Endodermal cell (in vitro differentiated cells): ENCODE results near the gene YWHAE. TPM values are rescaled to one million over a fixed set of nuclear protein-coding genes. Genes with fewer than 3 reads are reported as not detected.

Experiments used
- DNase-seq: peaks from one replicate; pipeline ENCODE4 v3.0.0-alpha.2; 2017
- H3K27ac ChIP-seq: 2 replicates; pipeline ENCODE4 v1.5.1; 2013; ENCODE audit warnings: mild to moderate bottlenecking, low read depth, low read length, moderate library complexity
- H3K27me3 ChIP-seq: 2 replicates; pipeline ENCODE4 v1.6.1; 2013; ENCODE audit warnings: mild to moderate bottlenecking, low read length, moderate library complexity; ENCODE audit not compliant: insufficient read depth, control insufficient read depth, poor library complexity, severe bottlenecking
- H3K36me3 ChIP-seq: 2 replicates; pipeline ENCODE4 v1.7.0; 2013; ENCODE audit warnings: mild to moderate bottlenecking, low read length, moderate library complexity; ENCODE audit not compliant: control insufficient read depth, insufficient read depth
- H3K4me1 ChIP-seq: one replicate; pipeline ENCODE4 v1.7.0; 2013; ENCODE audit warnings: low read length; ENCODE audit not compliant: control insufficient read depth, insufficient read depth
- H3K4me3 ChIP-seq: 2 replicates; pipeline ENCODE4 v1.5.1; 2013; ENCODE audit warnings: mild to moderate bottlenecking, low read length, moderate library complexity
- H3K9ac ChIP-seq: 2 replicates; pipeline ENCODE4 v1.6.1; 2013; ENCODE audit warnings: mild to moderate bottlenecking, low read length, moderate library complexity; ENCODE audit not compliant: poor library complexity, severe bottlenecking; ENCODE audit errors: extremely low read depth
- H3K9me3 ChIP-seq: 2 replicates; pipeline ENCODE4 v1.6.1; 2013; ENCODE audit warnings: mild to moderate bottlenecking, low read length, moderate library complexity; ENCODE audit not compliant: control insufficient read depth
- H3K27ac Mint-ChIP-seq: 2 replicates; pipeline ENCODE4 v1.8.0; 2020; ENCODE audit warnings: mixed read lengths
- H3K27me3 Mint-ChIP-seq: 2 replicates; pipeline ENCODE4 v1.8.0; 2021; ENCODE audit warnings: mild to moderate bottlenecking, mixed read lengths; ENCODE audit not compliant: insufficient read depth
- H3K36me3 Mint-ChIP-seq: 2 replicates; pipeline ENCODE4 v1.8.0; 2020; ENCODE audit warnings: low read depth, mixed read lengths
- H3K4me1 Mint-ChIP-seq: 2 replicates; pipeline ENCODE4 v1.8.0; 2020; ENCODE audit warnings: mixed read lengths
- H3K4me3 Mint-ChIP-seq: 2 replicates; pipeline ENCODE4 v1.8.0; 2020; ENCODE audit warnings: mild to moderate bottlenecking, moderate library complexity, mixed read lengths
- H3K9me3 Mint-ChIP-seq: 2 replicates; pipeline ENCODE4 v1.8.0; 2020; ENCODE audit warnings: mild to moderate bottlenecking, mixed read lengths
- CTCF ChIP-seq: fragments of 200-600 bp; sonication (generic); conservative IDR thresholded peaks from 2 replicates; pipeline ENCODE4 v1.5.0; 2021; ENCODE audit warnings: antibody characterized with exemption, mild to moderate bottlenecking
- WGBS, 2 experiments: methylation state at CpG; one replicate each; pipeline versions ENCODE4 v1.1.5 to v1.1.7; 2013; ENCODE audit warnings: missing lambda C conversion rate in 2 of 2, mixed read lengths in 1 of 2; ENCODE audit not compliant: insufficient coverage in 1 of 2, insufficient read length in 1 of 2; 5-methylcytosine and 5-hydroxymethylcytosine counted together
- total RNA-seq, 2 donors: library from RNA; stranded (reverse); fragmentation: NEBNext Ultra II Directional in 1 of 2; extraction: Animal tissue kit (Norgen Biotek cat#: 25700) in 1 of 2; gene quantifications; 2 replicates in 1 of 2; 3 replicates in 1 of 2; pipeline ENCODE4 v1.2.1, GENCODE V29; 2021

The YWHAE gene
- total RNA-seq, 2 donors from 2014 or later, result 1,225 to 1,349 TPM

- 94 to 100% methylated on average over 3 to 8 of the region's 8 CpGs for WGBS, 2 experiments
- no peak overlapping the region for H3K27ac Mint-ChIP-seq
- H3K9ac ChIP-seq, result no peak overlapping the region
- H3K4me1 ChIP-seq, result no peaks in the 10 kb centered on the region
- TF ChIP-seq CTCF, result no peak
- H3K9me3 Mint-ChIP-seq, result no peaks in the 10 kb centered on the region
- H3K36me3 ChIP-seq, result no peaks in the 10 kb centered on the region
- no peak overlapping the region for H3K4me3 Mint-ChIP-seq
- no peaks in the 10 kb centered on the region for H3K27me3 ChIP-seq
- DNase-seq, result no peak
- peaks cover 2% of the 10 kb centered on the region for H3K36me3 Mint-ChIP-seq
- no peaks in the 10 kb centered on the region for H3K9me3 ChIP-seq
- peaks cover 7% of the 10 kb centered on the region for H3K27me3 Mint-ChIP-seq
- no peak overlapping the region for H3K4me3 ChIP-seq
- H3K27ac ChIP-seq, result no peak overlapping the region
- no peaks in the 10 kb centered on the region for H3K4me1 Mint-ChIP-seq
These were observed 68.3 kb downstream of the YWHAE start for GRCh38 chr17:1331708-1332107.

- no peak for TF ChIP-seq CTCF
- no peak overlapping the region for H3K4me3 Mint-ChIP-seq
- H3K27me3 Mint-ChIP-seq, result peaks cover 7% of the 10 kb centered on the region
- WGBS, 2 experiments, result 92 to 95% methylated on average over 10 to 12 of the region's 12 CpGs
- Histone ChIP-seq H3K27ac (no peak overlapping the region), H3K9ac (no peak overlapping the region), H3K4me3 (no peak overlapping the region), H3K9me3 (no peaks in the 10 kb centered on the region), H3K27me3 (no peaks in the 10 kb centered on the region), H3K36me3 (no peaks in the 10 kb centered on the region), H3K4me1 (no peaks in the 10 kb centered on the region)
- no peaks in the 10 kb centered on the region for H3K9me3 Mint-ChIP-seq
- H3K27ac Mint-ChIP-seq, result no peak overlapping the region
- no peak for DNase-seq
- no peaks in the 10 kb centered on the region for H3K36me3 Mint-ChIP-seq
- H3K4me1 Mint-ChIP-seq, result no peaks in the 10 kb centered on the region
These were observed 70.2 kb downstream of the YWHAE start for GRCh38 chr17:1329745-1330343.

GRCh38 chr17:1328437-1328836 lies 71.6 kb downstream of the YWHAE start:
- H3K9me3 ChIP-seq, result no peaks in the 10 kb centered on the region
- no peak overlapping the region for H3K9ac ChIP-seq
- no peak overlapping the region for H3K27ac ChIP-seq
- no peak overlapping the region for H3K4me3 Mint-ChIP-seq
- no peak overlapping the region for H3K27ac Mint-ChIP-seq
- peaks cover 7% of the 10 kb centered on the region for H3K27me3 Mint-ChIP-seq
- H3K36me3 ChIP-seq, result no peaks in the 10 kb centered on the region
- H3K36me3 Mint-ChIP-seq, result no peaks in the 10 kb centered on the region
- DNase-seq, result no peak
- TF ChIP-seq CTCF, result no peak
- WGBS, 2 experiments, result 46 to 47% methylated on average over 4 to 6 of the region's 7 CpGs
- H3K27me3 ChIP-seq, result no peaks in the 10 kb centered on the region
- no peaks in the 10 kb centered on the region for H3K9me3 Mint-ChIP-seq
- no peaks in the 10 kb centered on the region for H3K4me1 ChIP-seq
- no peak overlapping the region for H3K4me3 ChIP-seq
- H3K4me1 Mint-ChIP-seq, result no peaks in the 10 kb centered on the region
